Measurements from ENCODE around the gene TSPAN5.

Gene TSPAN5

DNA sequence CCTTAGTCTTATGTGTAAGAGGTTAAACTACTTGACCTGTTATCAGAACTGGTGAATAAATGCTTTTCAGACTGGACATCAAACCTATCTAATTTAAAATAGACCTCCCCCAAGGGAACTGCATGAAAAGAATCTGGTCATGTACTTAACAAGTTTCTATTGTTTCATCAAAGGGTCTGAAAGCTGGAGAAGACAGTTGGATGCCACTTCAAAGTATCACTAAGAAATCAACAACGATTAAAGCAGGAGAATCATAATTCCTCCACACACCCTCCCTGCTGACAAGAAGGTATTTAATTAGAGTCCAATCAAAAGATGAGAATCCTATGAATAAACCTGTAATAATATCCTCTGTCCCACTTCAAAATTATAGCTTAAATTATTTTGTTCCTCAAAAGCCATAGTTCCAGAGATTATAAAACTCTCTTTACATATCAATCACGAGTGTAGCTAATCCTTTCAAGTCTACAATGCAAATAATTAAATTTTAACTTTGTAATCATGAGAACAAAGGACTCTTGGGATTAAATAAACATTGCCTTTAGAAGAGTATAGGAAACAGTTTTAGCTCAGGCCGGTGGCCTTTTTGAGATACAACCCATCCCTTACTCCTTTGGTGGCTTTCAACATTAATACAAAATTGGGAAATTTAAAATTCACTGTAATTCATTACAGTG lies 35.1 kb downstream of the TSPAN5 start:
- TF ChIP-seq, protein P1, sequence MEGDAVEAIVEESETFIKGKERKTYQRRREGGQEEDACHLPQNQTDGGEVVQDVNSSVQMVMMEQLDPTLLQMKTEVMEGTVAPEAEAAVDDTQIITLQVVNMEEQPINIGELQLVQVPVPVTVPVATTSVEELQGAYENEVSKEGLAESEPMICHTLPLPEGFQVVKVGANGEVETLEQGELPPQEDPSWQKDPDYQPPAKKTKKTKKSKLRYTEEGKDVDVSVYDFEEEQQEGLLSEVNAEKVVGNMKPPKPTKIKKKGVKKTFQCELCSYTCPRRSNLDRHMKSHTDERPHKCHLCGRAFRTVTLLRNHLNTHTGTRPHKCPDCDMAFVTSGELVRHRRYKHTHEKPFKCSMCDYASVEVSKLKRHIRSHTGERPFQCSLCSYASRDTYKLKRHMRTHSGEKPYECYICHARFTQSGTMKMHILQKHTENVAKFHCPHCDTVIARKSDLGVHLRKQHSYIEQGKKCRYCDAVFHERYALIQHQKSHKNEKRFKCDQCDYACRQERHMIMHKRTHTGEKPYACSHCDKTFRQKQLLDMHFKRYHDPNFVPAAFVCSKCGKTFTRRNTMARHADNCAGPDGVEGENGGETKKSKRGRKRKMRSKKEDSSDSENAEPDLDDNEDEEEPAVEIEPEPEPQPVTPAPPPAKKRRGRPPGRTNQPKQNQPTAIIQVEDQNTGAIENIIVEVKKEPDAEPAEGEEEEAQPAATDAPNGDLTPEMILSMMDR (IDR thresholded peaks at IDR 0.05; ENCODE audit: insufficient read depth, low read depth, low read length, missing control alignments) = no peak
- DNase-seq (ENCODE audit: low read depth) = no peak
- no peak overlapping the region for H3K4me3 ChIP-seq (ENCODE audit: low read depth, low read length)

DNA sequence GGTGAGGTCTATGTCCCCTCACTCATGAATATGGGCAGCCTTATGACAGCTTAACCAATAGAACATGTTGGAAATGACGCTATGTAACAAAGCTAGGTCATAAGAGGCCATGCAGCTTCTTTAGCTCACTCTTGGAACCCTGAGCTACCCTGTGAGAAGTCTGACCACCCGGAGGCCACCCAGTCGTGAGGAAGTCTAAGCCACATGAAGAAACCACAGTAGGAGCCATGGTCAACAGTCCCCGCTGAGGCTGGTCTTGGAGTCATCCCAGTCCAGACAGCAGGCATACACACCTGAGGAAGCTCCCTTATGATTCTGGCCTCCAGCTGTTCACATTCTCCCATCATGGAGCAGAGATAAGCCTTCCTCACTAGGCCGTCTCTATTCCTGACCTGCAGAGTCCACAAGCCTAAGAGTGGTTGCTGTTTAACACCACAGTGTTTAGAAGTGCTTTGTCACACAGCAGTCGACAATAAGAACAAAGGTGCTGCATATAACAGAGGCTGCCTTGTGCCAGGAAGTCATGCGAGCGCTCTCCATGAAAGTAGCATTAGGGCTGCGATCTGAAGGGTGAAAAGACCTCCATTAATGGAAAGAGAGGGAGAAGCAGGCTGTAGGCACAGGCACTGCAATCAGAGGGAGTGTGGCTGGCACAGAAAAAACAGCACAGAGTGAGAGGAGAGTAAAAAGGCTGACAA lies 38.2 kb downstream of the TSPAN5 start:
- no peak overlapping the region for H3K4me3 ChIP-seq (ENCODE audit: low read depth, low read length)
- no peak for DNase-seq (ENCODE audit: low read depth)
- TF ChIP-seq, protein P1 (IDR thresholded peaks at IDR 0.05; ENCODE audit: insufficient read depth, low read depth, low read length, missing control alignments) = no peak

DNA sequence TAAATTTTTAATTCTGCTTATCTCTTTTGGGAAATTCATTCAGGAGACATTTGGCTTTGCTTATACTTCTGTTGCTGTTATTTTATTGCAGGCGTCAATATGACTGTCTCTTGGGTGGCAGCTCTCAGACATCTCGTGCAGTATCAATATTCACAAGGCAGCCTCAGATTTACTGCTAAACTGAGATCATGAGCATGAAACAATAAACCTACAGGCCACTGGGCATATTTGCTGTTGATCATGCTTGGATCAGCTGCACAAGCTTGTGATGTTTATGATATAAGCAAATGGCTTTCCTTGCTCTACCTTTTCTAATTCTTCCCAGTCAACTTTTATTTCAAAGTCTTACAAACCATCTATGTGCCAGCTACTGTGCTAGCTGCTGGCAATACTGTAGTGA lies 39.2 kb downstream of the TSPAN5 start:
- no peak for DNase-seq (ENCODE audit: low read depth)
- H3K4me3 ChIP-seq (ENCODE audit: low read depth, low read length) = no peak overlapping the region
- TF ChIP-seq, protein P1 (IDR thresholded peaks at IDR 0.05; ENCODE audit: insufficient read depth, low read depth, low read length, missing control alignments) = no peak

DNA sequence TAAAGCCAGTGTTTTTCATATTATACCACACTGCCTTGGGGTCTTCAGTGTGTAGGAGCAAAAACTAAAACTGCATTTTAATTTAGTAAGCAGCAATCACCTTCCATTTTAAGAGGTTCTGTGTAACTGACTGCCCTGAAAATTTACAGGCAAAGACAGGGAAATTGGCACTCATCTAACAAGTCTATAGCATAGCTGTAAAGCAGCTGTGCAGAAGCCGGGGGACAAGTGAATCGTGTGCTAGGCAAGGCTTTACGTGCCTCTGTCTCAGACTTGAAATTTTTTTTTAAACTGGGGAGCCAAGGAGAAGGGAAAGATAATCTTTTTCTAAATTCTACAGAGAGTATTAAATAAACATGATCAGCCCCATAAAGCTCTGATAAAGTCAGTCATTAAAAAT lies 39.7 kb downstream of the TSPAN5 start:
- H3K4me3 ChIP-seq (ENCODE audit: low read depth, low read length) = no peak overlapping the region
- TF ChIP-seq, protein P1 (IDR thresholded peaks at IDR 0.05; ENCODE audit: insufficient read depth, low read depth, low read length, missing control alignments) = no peak
- no peak for DNase-seq (ENCODE audit: low read depth)

DNA sequence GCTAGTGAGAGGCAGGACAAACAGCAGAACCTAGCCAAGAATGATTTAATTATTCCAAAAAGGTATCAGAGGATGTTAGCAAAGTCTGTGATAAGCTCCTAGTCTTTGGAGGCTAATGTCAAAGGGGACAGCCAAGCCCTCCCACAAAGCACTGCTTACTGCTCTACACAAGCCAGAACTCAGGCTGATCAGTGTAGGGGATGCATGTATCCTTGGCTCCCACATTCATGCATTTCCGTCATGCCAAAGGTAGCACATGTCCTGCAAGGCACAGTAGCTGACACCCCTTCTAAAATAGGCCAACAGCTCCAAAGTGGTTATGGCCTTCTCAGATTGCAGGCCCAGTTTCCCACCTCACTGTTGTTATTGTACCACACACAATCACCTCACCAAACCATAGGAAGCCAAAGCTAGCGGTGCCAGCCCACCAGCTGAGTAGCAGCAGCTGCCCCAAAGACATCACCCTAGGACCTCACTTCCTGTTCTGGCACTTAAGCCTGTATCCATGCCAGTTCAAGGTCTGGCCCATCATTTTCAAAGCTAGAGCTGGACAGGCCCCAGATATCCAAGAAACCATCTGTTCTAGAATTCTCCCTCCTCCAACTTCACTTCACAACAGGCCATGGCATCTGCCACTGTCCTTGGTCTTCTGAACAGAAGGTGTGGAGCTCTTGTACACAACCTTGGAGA lies 40.9 kb downstream of the TSPAN5 start:
- TF ChIP-seq, protein P1 (IDR thresholded peaks at IDR 0.05; ENCODE audit: insufficient read depth, low read depth, low read length, missing control alignments) = no peak
- no peak overlapping the region for H3K4me3 ChIP-seq (ENCODE audit: low read depth, low read length)
- DNase-seq (ENCODE audit: low read depth) = no peak

DNA sequence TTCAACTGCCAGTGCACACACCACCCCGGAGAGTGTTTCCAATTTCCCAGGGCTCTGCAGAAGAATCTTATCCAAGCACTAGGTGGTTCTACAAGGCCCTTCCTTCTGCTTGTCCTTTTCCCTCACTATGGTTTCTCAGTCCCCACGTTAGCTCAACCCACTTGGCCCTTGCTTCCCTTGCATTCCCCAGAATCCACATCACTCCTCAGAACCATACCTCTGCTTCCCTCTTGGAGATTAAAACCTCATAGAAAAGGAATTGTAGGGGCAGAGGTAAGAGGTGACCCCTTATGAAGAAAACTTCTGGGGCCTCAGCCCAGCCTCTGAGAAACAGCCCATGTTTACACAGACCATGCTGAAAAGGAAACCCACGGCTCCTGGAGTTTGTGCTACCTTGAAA lies 42.4 kb downstream of the TSPAN5 start:
- DNase-seq (ENCODE audit: low read depth) = no peak
- no peak overlapping the region for H3K4me3 ChIP-seq (ENCODE audit: low read depth, low read length)
- TF ChIP-seq, protein P1 (IDR thresholded peaks at IDR 0.05; ENCODE audit: insufficient read depth, low read depth, low read length, missing control alignments) = no peak

Measured in GM12865 (cell line).